Endodermal cell (in vitro differentiated cells): ENCODE measurements around the gene AVP. TPM values are rescaled to one million over a fixed set of nuclear protein-coding genes. Genes with fewer than 3 reads are reported as not detected.

Experiments
- DNase-seq: peaks from one replicate; pipeline ENCODE4 v3.0.0-alpha.2; 2017
- H3K27ac ChIP-seq: 2 replicates; pipeline ENCODE4 v1.5.1; 2013; ENCODE audit warnings: mild to moderate bottlenecking, low read depth, low read length, moderate library complexity
- H3K27me3 ChIP-seq: 2 replicates; pipeline ENCODE4 v1.6.1; 2013; ENCODE audit warnings: mild to moderate bottlenecking, low read length, moderate library complexity; ENCODE audit not compliant: insufficient read depth, control insufficient read depth, poor library complexity, severe bottlenecking
- H3K36me3 ChIP-seq: 2 replicates; pipeline ENCODE4 v1.7.0; 2013; ENCODE audit warnings: mild to moderate bottlenecking, low read length, moderate library complexity; ENCODE audit not compliant: control insufficient read depth, insufficient read depth
- H3K4me1 ChIP-seq: one replicate; pipeline ENCODE4 v1.7.0; 2013; ENCODE audit warnings: low read length; ENCODE audit not compliant: control insufficient read depth, insufficient read depth
- H3K4me3 ChIP-seq: 2 replicates; pipeline ENCODE4 v1.5.1; 2013; ENCODE audit warnings: mild to moderate bottlenecking, low read length, moderate library complexity
- H3K9ac ChIP-seq: 2 replicates; pipeline ENCODE4 v1.6.1; 2013; ENCODE audit warnings: mild to moderate bottlenecking, low read length, moderate library complexity; ENCODE audit not compliant: poor library complexity, severe bottlenecking; ENCODE audit errors: extremely low read depth
- H3K9me3 ChIP-seq: 2 replicates; pipeline ENCODE4 v1.6.1; 2013; ENCODE audit warnings: mild to moderate bottlenecking, low read length, moderate library complexity; ENCODE audit not compliant: control insufficient read depth
- H3K27ac Mint-ChIP-seq: 2 replicates; pipeline ENCODE4 v1.8.0; 2020; ENCODE audit warnings: mixed read lengths
- H3K27me3 Mint-ChIP-seq: 2 replicates; pipeline ENCODE4 v1.8.0; 2021; ENCODE audit warnings: mild to moderate bottlenecking, mixed read lengths; ENCODE audit not compliant: insufficient read depth
- H3K36me3 Mint-ChIP-seq: 2 replicates; pipeline ENCODE4 v1.8.0; 2020; ENCODE audit warnings: low read depth, mixed read lengths
- H3K4me1 Mint-ChIP-seq: 2 replicates; pipeline ENCODE4 v1.8.0; 2020; ENCODE audit warnings: mixed read lengths
- H3K4me3 Mint-ChIP-seq: 2 replicates; pipeline ENCODE4 v1.8.0; 2020; ENCODE audit warnings: mild to moderate bottlenecking, moderate library complexity, mixed read lengths
- H3K9me3 Mint-ChIP-seq: 2 replicates; pipeline ENCODE4 v1.8.0; 2020; ENCODE audit warnings: mild to moderate bottlenecking, mixed read lengths
- CTCF ChIP-seq: fragments of 200-600 bp; sonication (generic); conservative IDR thresholded peaks from 2 replicates; pipeline ENCODE4 v1.5.0; 2021; ENCODE audit warnings: antibody characterized with exemption, mild to moderate bottlenecking
- WGBS, 2 experiments: methylation state at CpG; one replicate each; pipeline versions ENCODE4 v1.1.5 to v1.1.7; 2013; ENCODE audit warnings: missing lambda C conversion rate in 2 of 2, mixed read lengths in 1 of 2; ENCODE audit not compliant: insufficient coverage in 1 of 2, insufficient read length in 1 of 2; 5-methylcytosine and 5-hydroxymethylcytosine counted together
- total RNA-seq, 2 donors: library from RNA; stranded (reverse); fragmentation: NEBNext Ultra II Directional in 1 of 2; extraction: Animal tissue kit (Norgen Biotek cat#: 25700) in 1 of 2; gene quantifications; 2 replicates in 1 of 2; 3 replicates in 1 of 2; pipeline ENCODE4 v1.2.1, GENCODE V29; 2021

The AVP gene
- total RNA-seq, 2 donors from 2014 or later: not detected

- no peak for TF ChIP-seq CTCF
- Histone ChIP-seq H3K27ac (no peak overlapping the region), H3K4me3 (no peak overlapping the region), H3K4me1 (no peaks in the 10 kb centered on the region), H3K9me3 (no peaks in the 10 kb centered on the region), H3K9ac (no peak overlapping the region), H3K36me3 (no peaks in the 10 kb centered on the region), H3K27me3 (no peaks in the 10 kb centered on the region)
- Mint-ChIP-seq H3K36me3 (no peaks in the 10 kb centered on the region), H3K27me3 (no peaks in the 10 kb centered on the region), H3K4me3 (no peak overlapping the region), H3K4me1 (no peaks in the 10 kb centered on the region), H3K9me3 (no peaks in the 10 kb centered on the region), H3K27ac (no peak overlapping the region)
- no peak for DNase-seq
- WGBS, 2 experiments: 90 to 93% methylated on average over 6 of the region's 6 CpGs
These were observed 16.7 kb upstream of the AVP start for GRCh38 chr20:3101251-3101650.

GRCh38 chr20:3100480-3100879 lies 16.0 kb upstream of the AVP start:
- Histone ChIP-seq H3K4me1 (no peaks in the 10 kb centered on the region), H3K9me3 (no peaks in the 10 kb centered on the region), H3K27ac (no peak overlapping the region), H3K36me3 (no peaks in the 10 kb centered on the region), H3K4me3 (no peak overlapping the region), H3K27me3 (no peaks in the 10 kb centered on the region), H3K9ac (no peak overlapping the region)
- WGBS, 2 experiments: 90 to 95% methylated on average over 6 to 7 of the region's 7 CpGs
- Mint-ChIP-seq H3K27ac (no peak overlapping the region), H3K36me3 (no peaks in the 10 kb centered on the region), H3K27me3 (no peaks in the 10 kb centered on the region), H3K4me3 (no peak overlapping the region), H3K9me3 (no peaks in the 10 kb centered on the region), H3K4me1 (no peaks in the 10 kb centered on the region)
- no peak for DNase-seq
- no peak for TF ChIP-seq CTCF

DNA sequence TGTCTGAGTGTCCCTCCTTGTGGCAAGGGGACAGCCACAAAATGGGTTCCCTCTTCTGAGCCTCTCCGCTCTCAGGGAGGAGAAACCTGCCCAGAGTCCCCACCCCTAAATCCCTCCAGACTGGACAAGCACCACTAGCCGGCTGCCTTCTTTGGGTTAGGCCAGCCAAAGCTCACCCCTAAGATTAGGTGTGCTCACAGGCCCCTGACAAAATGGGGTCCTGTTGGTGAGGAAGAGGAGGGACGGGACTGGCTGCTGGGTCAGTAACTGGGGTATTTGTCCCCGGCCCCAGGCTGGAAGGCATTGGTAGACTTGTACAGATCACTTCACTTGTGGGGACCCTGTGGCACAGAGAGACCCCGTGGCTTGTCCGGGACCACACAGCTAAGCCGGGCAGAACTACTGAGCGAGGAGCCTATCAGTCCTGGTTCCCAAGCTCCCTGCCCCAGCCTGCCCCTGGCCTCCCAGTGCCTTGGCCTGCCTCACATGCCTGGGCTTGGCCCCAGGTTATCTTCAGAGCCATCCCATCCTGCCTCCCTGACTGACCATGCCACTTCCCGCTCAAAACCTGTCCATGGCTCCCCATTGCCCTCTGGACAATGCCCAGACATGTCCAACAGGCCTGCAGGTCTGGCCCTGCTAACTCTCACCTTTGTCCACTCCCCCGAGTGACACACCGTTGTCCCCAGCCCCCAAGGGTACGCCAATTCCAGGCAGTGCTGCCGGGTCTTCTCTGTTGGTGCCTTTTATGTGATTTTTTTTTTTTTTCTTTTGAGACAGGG lies 10.5 kb upstream of the AVP start:
- Mint-ChIP-seq H3K9me3 (no peaks in the 10 kb centered on the region), H3K4me3 (no peak overlapping the region), H3K27me3 (peaks cover 24% of the 10 kb centered on the region), H3K36me3 (no peaks in the 10 kb centered on the region), H3K4me1 (no peaks in the 10 kb centered on the region), H3K27ac (no peak overlapping the region)
- H3K9ac ChIP-seq: no peak overlapping the region
- no peaks in the 10 kb centered on the region for H3K9me3 ChIP-seq
- H3K4me1 ChIP-seq: no peaks in the 10 kb centered on the region
- DNase-seq: no peak
- TF ChIP-seq CTCF: no peak
- H3K27me3 ChIP-seq: peaks cover 22% of the 10 kb centered on the region
- no peak overlapping the region for H3K4me3 ChIP-seq
- no peaks in the 10 kb centered on the region for H3K36me3 ChIP-seq
- 93% methylated on average over 9 to 13 of the region's 13 CpGs for WGBS, 2 experiments
- H3K27ac ChIP-seq: no peak overlapping the region
